HCT116 (cell line): ENCODE data around the gene MAP1LC3C. TPM values are rescaled to one million over a fixed set of nuclear protein-coding genes. Genes with fewer than 3 reads are reported as not detected.

Experiments
- ATAC-seq: fragments of 200-7000 bp; cut with Tn5 transposase; 2 replicates; pipeline ENCODE4 v1.9.1; 2020; ENCODE audit warnings: mild to moderate bottlenecking, moderate library complexity
- BruUV-seq: library from RNA; stranded (reverse); fragments of 400-500 nt; replicated peaks from 2 replicates; lab custom pipeline; 2021; lab: Mats Ljungman, UMichigan
- CTCF ChIA-PET: fragments of 300-600 bp; sonication (Branson Sonifier 250); formaldehyde crosslinking; loops from one replicate; lab custom pipeline; 2021; ENCODE audit warnings: antibody characterized with exemption; lab: Charles Lee
- POLR2A ChIA-PET: fragments of 300-600, 350-600 bp; sonication (Branson Sonifier 250); formaldehyde crosslinking; loops from one replicate; lab custom pipeline; 2021; ENCODE audit warnings: antibody characterized with exemption; lab: Charles Lee
- RAD21 ChIA-PET, 2 experiments: fragments of 300-600 bp; sonication (Branson Sonifier 250); formaldehyde crosslinking; loops; one replicate each; lab custom pipeline; 2023; ENCODE audit warnings: low total read pairs in 2 of 2; ENCODE audit not compliant: uncharacterized antibody in 2 of 2, unreplicated experiment in 2 of 2, low non-redundant PET in 1 of 2; lab: Charles Lee
- DNase-seq: peaks from one replicate; pipeline ENCODE4 v3.0.0-alpha.2; 2010; ENCODE audit warnings: low read depth, low spot score
- H2AFZ ChIP-seq: fragments of 200-600 bp; shearing (Covaris generic), sonication (generic); 2 replicates; pipeline ENCODE4 v1.6.1; 2017; ENCODE audit warnings: low read depth, mixed run types, mixed read lengths, antibody characterized with exemption, low read length; ENCODE audit not compliant: poor library complexity, severe bottlenecking
- H3K27ac ChIP-seq: 2 replicates; pipeline ENCODE4 v1.5.1; 2012; ENCODE audit warnings: low read depth, low read length
- H3K27me3 ChIP-seq: fragments of 200-600 bp; sonication (generic); 2 replicates; pipeline ENCODE4 v1.6.1; 2016; ENCODE audit warnings: mixed run types, low read length, mixed read lengths; ENCODE audit not compliant: insufficient read depth
- H3K36me3 ChIP-seq, 2 experiments: fragments of 200-500 bp in 1 of 2; fragments of 200-600 bp in 1 of 2; sonication (Bioruptor generic) in 1 of 2; sonication (generic) in 1 of 2; 2 replicates each; pipeline versions ENCODE4 v1.5.1 to v1.6.1; 2014 to 2016; ENCODE audit warnings: low read length in 2 of 2, inconsistent platforms in 1 of 2, mixed read lengths in 1 of 2, mixed run types in 1 of 2; ENCODE audit not compliant: insufficient read depth in 2 of 2, control insufficient read depth in 1 of 2
- H3K4me1 ChIP-seq, 2 experiments: fragments of 200-600 bp in 1 of 2; sonication (generic) in 1 of 2; 2 replicates each; pipeline versions ENCODE4 v1.5.1 to v1.6.1; 2012 to 2017; ENCODE audit warnings: low read length in 2 of 2, inconsistent platforms in 1 of 2, mild to moderate bottlenecking in 1 of 2, mixed read lengths in 1 of 2, mixed run types in 1 of 2, moderate library complexity in 1 of 2; ENCODE audit not compliant: insufficient read depth in 2 of 2, control insufficient read depth in 1 of 2
- H3K4me2 ChIP-seq: fragments of 200-600 bp; sonication (generic); 2 replicates; pipeline ENCODE4 v1.6.1; 2017; ENCODE audit warnings: mixed run types, low read length, mixed read lengths
- H3K4me3 ChIP-seq, 2 experiments: fragments of 200-600 bp in 1 of 2; sonication (generic) in 1 of 2; replicated peaks in 1 of 2; 2 replicates each; pipeline ENCODE4 v1.5.1; 2011 to 2016; ENCODE audit warnings: low read length in 2 of 2, control low read depth in 1 of 2, low read depth in 1 of 2, mild to moderate bottlenecking in 1 of 2, mixed read lengths in 1 of 2, mixed run types in 1 of 2
- H3K79me2 ChIP-seq: fragments of 200-600 bp; sonication (generic); 2 replicates; pipeline ENCODE4 v1.6.1; 2017; ENCODE audit warnings: mild to moderate bottlenecking, mixed run types, low read length, moderate library complexity, mixed read lengths; ENCODE audit not compliant: insufficient read depth
- H3K9ac ChIP-seq: fragments of 200-600 bp; sonication (generic); 2 replicates; pipeline ENCODE4 v1.6.1; 2016; ENCODE audit warnings: low read length, mixed read lengths
- H3K9me2 ChIP-seq: fragments of 200-600 bp; sonication (generic), shearing (Covaris generic); 2 replicates; pipeline ENCODE4 v1.6.1; 2017; ENCODE audit warnings: mixed run types, mild to moderate bottlenecking, moderate library complexity; ENCODE audit not compliant: insufficient read depth
- H3K9me3 ChIP-seq, 2 experiments: fragments of 200-500 bp in 1 of 2; fragments of 200-600 bp in 1 of 2; sonication (Bioruptor generic) in 1 of 2; sonication (generic) in 1 of 2; 2 replicates each; pipeline ENCODE4 v1.6.1; 2014 to 2017; ENCODE audit warnings: low read length in 2 of 2, mixed read lengths in 2 of 2, inconsistent platforms in 1 of 2, low read depth in 1 of 2, mild to moderate bottlenecking in 1 of 2, mixed run types in 1 of 2, moderate library complexity in 1 of 2; ENCODE audit not compliant: control insufficient read depth in 1 of 2, insufficient read depth in 1 of 2
- H4K20me1 ChIP-seq: fragments of 200-600 bp; sonication (generic), shearing (Covaris generic); 2 replicates; pipeline ENCODE4 v1.6.1; 2017; ENCODE audit warnings: mixed run types, mild to moderate bottlenecking, moderate library complexity; ENCODE audit not compliant: insufficient read depth
- ATF3 ChIP-seq: IDR thresholded peaks from 2 replicates; pipeline ENCODE4 v1.6.1; 2012
- CEBPB ChIP-seq: IDR thresholded peaks from 2 replicates; pipeline ENCODE4 v1.6.1; 2012; ENCODE audit warnings: low read depth
- ELF1 ChIP-seq: IDR thresholded peaks from 2 replicates; pipeline ENCODE4 v1.6.1; 2012; ENCODE audit warnings: low read depth, borderline replicate concordance
- FOSL1 ChIP-seq: IDR thresholded peaks from 2 replicates; pipeline ENCODE4 v1.6.1; 2012; ENCODE audit warnings: low read depth
- RAD21 ChIP-seq: IDR thresholded peaks from 2 replicates; pipeline ENCODE4 v1.6.1; 2012; ENCODE audit warnings: low read depth, mild to moderate bottlenecking
- SIN3A ChIP-seq: IDR thresholded peaks from 2 replicates; pipeline ENCODE4 v1.6.1; 2012; ENCODE audit warnings: low read depth
- TCF7L2 ChIP-seq: IDR thresholded peaks from 2 replicates; pipeline ENCODE4 v1.7.0; 2011; ENCODE audit warnings: borderline replicate concordance, inconsistent platforms; ENCODE audit not compliant: insufficient read depth, insufficient read length; ENCODE audit errors: extremely low read depth
- YY1 ChIP-seq: IDR thresholded peaks from 2 replicates; pipeline ENCODE4 v1.6.1; 2011; ENCODE audit warnings: low read length, low read depth, moderate library complexity, mild to moderate bottlenecking; ENCODE audit not compliant: insufficient replicate concordance; ENCODE audit errors: extremely low read depth
- ZBTB33 ChIP-seq: IDR thresholded peaks from 2 replicates; pipeline ENCODE4 v1.6.1; 2011; ENCODE audit warnings: mild to moderate bottlenecking, low read length, moderate library complexity; ENCODE audit not compliant: insufficient replicate concordance; ENCODE audit errors: extremely low read depth
- ZFX ChIP-seq: fragments of 450-650 bp; IDR thresholded peaks from 2 replicates; pipeline ENCODE4 v1.6.1; 2017
- intact Hi-C: fragments of 100-400 bp; cut with micrococcal nuclease; formaldehyde crosslinking; loops from 2 replicates; pipeline ENCODE4 v1.10.0; 2022
- total RNA-seq: library from RNA; stranded (reverse); gene quantifications from one replicate; pipeline ENCODE4 v1.2.1, GENCODE V29; 2021; ENCODE audit not compliant: unreplicated experiment

Gene MAP1LC3C
- total RNA-seq, 1 experiment from 2014 or later, result not detected

- TF ChIP-seq ZBTB33 (peak; percentile 17), ATF3 (no peak)
Observed at GRCh38 chr1:241998412-241998921, 431 bp downstream of the MAP1LC3C start (continued).

- ATAC-seq (no peak), DNase-seq (no peak)
- Histone ChIP-seq H3K9me2 (no peaks in the 10 kb centered on the region), H3K9ac (no peak overlapping the region), H3K36me3 (no peaks in the 10 kb centered on the region), H3K4me3 (no peak overlapping the region), H3K4me2 (0 out of 2 replicates have a peak overlapping the region, but pooled peaks have one; percentile 9), H2AFZ (peak overlapping the region; percentile 74), H3K27ac (no peak overlapping the region), H3K27me3 (no peaks in the 10 kb centered on the region), H3K9me3 (no peaks in the 10 kb centered on the region), H3K79me2 (no peaks in the 10 kb centered on the region), H3K4me1 (peaks cover 0 to 16% of the 10 kb centered on the region in 2 experiments; a peak in 3 of 4 replicates), H4K20me1 (no peaks in the 10 kb centered on the region)
- ChIA-PET POLR2A (no interaction called here), RAD21 (interaction anchor here in 1 of 2 experiments (0.8 kb wide), 1 partner anchor 101 kb away, joined by 3 read pairs; no protein-coding TSS in a partner anchor), CTCF (interaction anchor here (1.0 to 3.8 kb wide), 7 partner anchors 10 to 386 kb away, joined by 4 to 25 read pairs (median 10); no protein-coding TSS in a partner anchor)
- intact Hi-C loops, result loop anchor here (5.0 kb wide), 1 partner anchor 465 kb away; the partner anchor contains the start of gene KMO
- no peak for TF ChIP-seq ZFX
- TF ChIP-seq ZBTB33, result no peak
- no peak for TF ChIP-seq RAD21
- no peak for TF ChIP-seq ATF3
- TF ChIP-seq TCF7L2, result no peak
- no peak for TF ChIP-seq ELF1
- TF ChIP-seq YY1, result no peak
- no peak for TF ChIP-seq SIN3A
- TF ChIP-seq FOSL1, result no peak
- TF ChIP-seq CEBPB, result no peak
- no TSS peak for BruUV-seq
Observed at GRCh38 chr1:241997401-241997998, 1.4 kb downstream of the MAP1LC3C start.
